Measurements from ENCODE around the gene ANAPC7. TPM values are rescaled to one million over a fixed set of nuclear protein-coding genes. Genes with fewer than 3 reads are reported as not detected.

Gene ANAPC7
- total and polyA plus RNA-seq, 9 donors: 23.6 to 66.7 (median 41.7) TPM

- Histone ChIP-seq H3K9me3 (no peaks in the 10 kb centered on the region), H3K4me1 (ENCODE audit: insufficient read depth) (peaks cover 3% of the 10 kb centered on the region), H3K27me3 (no peaks in the 10 kb centered on the region), H3K4me3 (no peak overlapping the region), H3K27ac (peak overlapping the region in 1 of 2 donors; percentile 31), H3K36me3 (no peaks in the 10 kb centered on the region)
- WGBS, 3 donors: 51 to 52% (median 52%) methylated on average over 12 to 13 of the region's 13 CpGs
- intact Hi-C loops (cut with DNase I): no loop called here
- TF ChIP-seq EP300 (IDR thresholded peaks at IDR 0.05) (no peak), CTCF (IDR thresholded peaks at IDR 0.05) (no peak), POLR2A (IDR thresholded peaks at IDR 0.05) (no peak)
- peak in 1 of 5 donors; percentile 38 for DNase-seq
Measured at GRCh38 chr12:110371408-110372055, 32.0 kb downstream of the ANAPC7 start.

- no peaks in the 10 kb centered on the region for H3K27me3 ChIP-seq
- H3K4me1 ChIP-seq (ENCODE audit: insufficient read depth): peaks cover 6% of the 10 kb centered on the region
- TF ChIP-seq POLR2A (IDR thresholded peaks at IDR 0.05): no peak
- H3K4me3 ChIP-seq: no peak overlapping the region
- H3K27ac ChIP-seq: no peak overlapping the region
- intact Hi-C loops (cut with DNase I): no loop called here
- 57 to 69% (median 68%) methylated on average over 12 to 13 of the region's 13 CpGs for WGBS, 3 donors
- no peaks in the 10 kb centered on the region for H3K36me3 ChIP-seq
- no peaks in the 10 kb centered on the region for H3K9me3 ChIP-seq
- DNase-seq: no peak
Measured at GRCh38 chr12:110370732-110371231, 32.7 kb downstream of the ANAPC7 start.

GRCh38 chr12:110369992-110370391, 33.5 kb downstream of the ANAPC7 start:
- no peak for DNase-seq
- no peak for TF ChIP-seq EP300 (IDR thresholded peaks at IDR 0.05)
- no peak for TF ChIP-seq POLR2A (IDR thresholded peaks at IDR 0.05)
- Histone ChIP-seq H3K27me3 (no peaks in the 10 kb centered on the region), H3K27ac (no peak overlapping the region), H3K9me3 (no peaks in the 10 kb centered on the region), H3K4me1 (ENCODE audit: insufficient read depth) (peaks cover 7% of the 10 kb centered on the region), H3K36me3 (no peaks in the 10 kb centered on the region), H3K4me3 (no peak overlapping the region)
- intact Hi-C loops (cut with DNase I): no loop called here
- 94 to 95% (median 95%) methylated on average over 8 of the region's 8 CpGs for WGBS, 3 donors

GRCh38 chr12:110367181-110367864, 36.2 kb downstream of the ANAPC7 start:
- no peak for TF ChIP-seq CTCF (IDR thresholded peaks at IDR 0.05)
- TF ChIP-seq EP300 (IDR thresholded peaks at IDR 0.05): no peak
- TF ChIP-seq POLR2A (IDR thresholded peaks at IDR 0.05): no peak

GRCh38 chr12:110366321-110367142, 37.0 kb downstream of the ANAPC7 start:
- H3K4me3 ChIP-seq: no peak overlapping the region
- H3K27me3 ChIP-seq: no peaks in the 10 kb centered on the region
- peaks cover 7% of the 10 kb centered on the region for H3K4me1 ChIP-seq (ENCODE audit: insufficient read depth)
- H3K9me3 ChIP-seq: no peaks in the 10 kb centered on the region
- DNase-seq: no peak
- intact Hi-C loops (cut with DNase I): no loop called here
- WGBS, 3 donors: 53 to 56% (median 53%) methylated on average over 13 of the region's 13 CpGs
- H3K36me3 ChIP-seq: no peaks in the 10 kb centered on the region
- TF ChIP-seq CTCF (IDR thresholded peaks at IDR 0.05) (no peak), EP300 (IDR thresholded peaks at IDR 0.05) (no peak)
- peak overlapping the region in 1 of 2 donors; percentile 13 for H3K27ac ChIP-seq

More at GRCh38 chr12:110367181-110367864, 36.2 kb downstream of the ANAPC7 start:
- Histone ChIP-seq H3K27me3 (no peaks in the 10 kb centered on the region), H3K4me3 (no peak overlapping the region), H3K36me3 (no peaks in the 10 kb centered on the region), H3K9me3 (no peaks in the 10 kb centered on the region), H3K4me1 (ENCODE audit: insufficient read depth) (peaks cover 7% of the 10 kb centered on the region), H3K27ac (peak overlapping the region in 1 of 2 donors; percentile 13)
- intact Hi-C loops (cut with DNase I): no loop called here
- WGBS, 3 donors: 56 to 64% (median 58%) methylated on average over 15 of the region's 15 CpGs
- DNase-seq: peak in 1 of 5 donors; percentile 48
